Fibroblast of lung (primary cell): ENCODE measurements around the gene RHEB.

Experiments
- CTCF ChIP-seq, 2 donors: IDR thresholded peaks in 1 of 2; conservative IDR thresholded peaks in 1 of 2; 1 replicate in 1 of 2; 2 replicates in 1 of 2; pipeline ENCODE4 v1.5.1; 2011 to 2012; ENCODE audit warnings: low read length in 2 of 2, control low read depth in 1 of 2, inconsistent platforms in 1 of 2, low read depth in 1 of 2, mild to moderate bottlenecking in 1 of 2
- EZH2 ChIP-seq: IDR thresholded peaks from 2 replicates; pipeline ENCODE4 v1.5.1; 2012; ENCODE audit warnings: low read length, control low read depth, mild to moderate bottlenecking; ENCODE audit errors: missing control alignments

- TF ChIP-seq CTCF (conservative IDR thresholded peaks at IDR 0.05 in 1 of 2, IDR thresholded peaks at IDR 0.05 in 1 of 2; ENCODE audit: low read depth in 1 of 2, low read length in 2 of 2) (no peak), EZH2 (no peak)
Observed at GRCh38 chr7:151495360-151495759, 24.3 kb downstream of the RHEB start.
